Lower lobe of right lung (tissue), 2 donors: ENCODE measurements around the gene DRD2. TPM values are rescaled to one million over a fixed set of nuclear protein-coding genes. Genes with fewer than 3 reads are reported as not detected.
A peak's percentile ranks its signal among the peaks of the same experiment; 100 is the strongest.

Source experiments
- ATAC-seq, 2 donors: fragments of 200-7000 bp; cut with Tn5 transposase; one replicate each; pipeline ENCODE4 v1.9.1; 2020 to 2022; ENCODE audit warnings: mild to moderate bottlenecking in 2 of 2, moderate library complexity in 2 of 2
- DNase-seq: peaks from one replicate; pipeline ENCODE4 v3.0.0-alpha.2; 2020
- H3K27ac ChIP-seq: fragments of 200-600 bp; one replicate; pipeline ENCODE4 v1.8.0; 2022
- H3K27me3 ChIP-seq: fragments of 200-600 bp; one replicate; pipeline ENCODE4 v1.8.0; 2022; ENCODE audit warnings: low read depth
- H3K36me3 ChIP-seq: fragments of 200-600 bp; one replicate; pipeline ENCODE4 v1.8.0; 2022; ENCODE audit warnings: mild to moderate bottlenecking
- H3K4me1 ChIP-seq: fragments of 200-600 bp; one replicate; pipeline ENCODE4 v1.8.0; 2022
- H3K4me3 ChIP-seq: fragments of 200-600 bp; one replicate; pipeline ENCODE4 v1.8.0; 2022; ENCODE audit warnings: mild to moderate bottlenecking
- H3K9me3 ChIP-seq: fragments of 200-600 bp; one replicate; pipeline ENCODE4 v1.8.0; 2022
- intact Hi-C: fragments of 100-400 bp; cut with DNase I; formaldehyde crosslinking; loops from one replicate; pipeline ENCODE4 v1.11.0; 2022
- total RNA-seq: library from RNA; stranded (reverse); fragmentation: NEBNext Ultra II Directional; extraction: Animal tissue kit (Norgen Biotek cat#: 25700); gene quantifications from one replicate; pipeline ENCODE4 v1.2.1, GENCODE V29; 2021
- TF ChIP-seq, protein P1 (sequence below): fragments of 200-600 bp; IDR thresholded peaks from one replicate; pipeline ENCODE4 v1.8.0; 2022; ENCODE audit warnings: antibody characterized with exemption, mild to moderate bottlenecking
- donor health status: DM: no; HTN: yes; CAD: no; lungs with severe emphysema.

Gene DRD2
- total RNA-seq, 1 donor from 2014 or later: not detected

DNA sequence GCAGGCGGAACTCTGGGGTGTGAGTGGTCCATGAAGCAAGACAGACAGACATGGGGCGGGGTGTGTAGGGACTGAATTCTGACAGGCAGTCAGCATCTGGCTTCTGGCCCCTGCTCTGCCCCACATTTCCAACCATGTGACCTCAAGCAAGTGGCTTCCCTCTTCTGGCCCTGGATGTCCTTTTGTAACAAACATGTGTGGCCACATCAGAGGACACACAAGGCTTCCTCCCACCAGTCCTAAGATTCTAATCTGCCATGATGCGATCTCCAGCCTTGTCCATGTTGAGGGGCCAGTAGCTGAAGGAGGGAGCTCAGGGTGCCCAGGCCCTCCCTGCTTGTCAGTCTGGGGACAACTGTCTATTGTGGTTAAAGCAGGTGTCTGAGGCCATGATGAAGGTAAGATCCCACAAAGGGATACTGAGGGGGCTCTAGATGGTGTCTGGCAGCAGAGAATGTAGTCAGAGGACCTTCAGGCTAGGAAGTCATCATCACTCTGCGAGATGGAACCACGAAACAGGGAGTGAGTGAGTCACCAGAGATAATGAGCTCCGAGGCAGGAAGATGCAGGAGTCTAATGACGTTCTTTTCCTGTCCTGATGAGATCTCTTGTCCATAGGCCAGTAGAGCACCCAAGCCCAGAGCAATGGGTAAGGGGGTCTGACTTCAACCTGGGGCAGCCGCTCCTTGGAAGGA is 27.4 kb downstream of the DRD2 start:
- TF ChIP-seq, protein P1, sequence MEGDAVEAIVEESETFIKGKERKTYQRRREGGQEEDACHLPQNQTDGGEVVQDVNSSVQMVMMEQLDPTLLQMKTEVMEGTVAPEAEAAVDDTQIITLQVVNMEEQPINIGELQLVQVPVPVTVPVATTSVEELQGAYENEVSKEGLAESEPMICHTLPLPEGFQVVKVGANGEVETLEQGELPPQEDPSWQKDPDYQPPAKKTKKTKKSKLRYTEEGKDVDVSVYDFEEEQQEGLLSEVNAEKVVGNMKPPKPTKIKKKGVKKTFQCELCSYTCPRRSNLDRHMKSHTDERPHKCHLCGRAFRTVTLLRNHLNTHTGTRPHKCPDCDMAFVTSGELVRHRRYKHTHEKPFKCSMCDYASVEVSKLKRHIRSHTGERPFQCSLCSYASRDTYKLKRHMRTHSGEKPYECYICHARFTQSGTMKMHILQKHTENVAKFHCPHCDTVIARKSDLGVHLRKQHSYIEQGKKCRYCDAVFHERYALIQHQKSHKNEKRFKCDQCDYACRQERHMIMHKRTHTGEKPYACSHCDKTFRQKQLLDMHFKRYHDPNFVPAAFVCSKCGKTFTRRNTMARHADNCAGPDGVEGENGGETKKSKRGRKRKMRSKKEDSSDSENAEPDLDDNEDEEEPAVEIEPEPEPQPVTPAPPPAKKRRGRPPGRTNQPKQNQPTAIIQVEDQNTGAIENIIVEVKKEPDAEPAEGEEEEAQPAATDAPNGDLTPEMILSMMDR: no peak
- intact Hi-C loops: no loop called here
- Histone ChIP-seq H3K4me3 (no peak overlapping the region), H3K27ac (no peak overlapping the region), H3K4me1 (no peaks in the 10 kb centered on the region), H3K9me3 (no peaks in the 10 kb centered on the region), H3K27me3 (peaks cover 8% of the 10 kb centered on the region), H3K36me3 (no peaks in the 10 kb centered on the region)
- no peak for DNase-seq
- peak; percentile 11 to 23 for ATAC-seq

DNA sequence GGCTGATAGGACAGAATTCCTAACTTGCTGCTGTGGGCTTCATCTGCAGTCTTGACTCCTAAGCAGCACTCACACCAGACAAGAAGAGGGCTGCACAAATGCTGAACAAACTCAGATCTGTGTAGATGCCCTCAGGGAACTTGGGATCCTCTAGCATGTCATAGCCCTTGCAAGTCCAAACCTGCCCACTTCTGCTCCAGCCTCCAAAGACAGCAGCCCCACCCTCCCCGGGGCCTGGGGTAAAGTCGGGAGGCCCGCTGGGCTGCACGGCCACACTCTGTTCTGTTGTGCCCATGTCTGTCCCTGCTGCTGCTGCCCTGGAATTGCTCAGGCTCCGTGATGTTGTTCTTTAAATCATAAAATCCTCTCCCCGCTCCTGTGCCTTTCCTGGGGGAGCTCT is 28.3 kb downstream of the DRD2 start:
- intact Hi-C loops: no loop called here
- TF ChIP-seq, protein P1: no peak
- DNase-seq: no peak
- ATAC-seq: no peak
- Histone ChIP-seq H3K4me3 (no peak overlapping the region), H3K9me3 (no peaks in the 10 kb centered on the region), H3K4me1 (no peaks in the 10 kb centered on the region), H3K27me3 (peaks cover 8% of the 10 kb centered on the region), H3K27ac (no peak overlapping the region), H3K36me3 (no peaks in the 10 kb centered on the region)

DNA sequence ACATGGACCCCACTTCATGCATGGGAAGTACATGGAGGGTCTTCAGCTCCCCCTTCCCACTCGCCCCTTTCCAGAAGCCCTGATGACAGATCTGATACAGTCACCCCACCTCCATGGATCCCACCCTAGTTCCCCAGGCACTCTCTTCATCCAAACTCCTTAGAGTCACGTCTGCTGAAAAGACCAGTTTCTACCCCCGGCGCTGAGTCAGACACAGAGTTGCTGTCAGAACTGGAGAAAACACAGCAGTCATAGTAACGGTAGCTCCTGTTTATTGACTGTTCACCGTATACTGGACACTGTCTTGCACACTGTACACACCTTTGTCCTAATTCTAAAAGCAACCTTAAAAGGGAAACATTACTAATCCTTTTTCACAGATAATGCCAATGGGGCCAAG is 29.1 kb downstream of the DRD2 start:
- H3K27me3 ChIP-seq: peaks cover 8% of the 10 kb centered on the region
- H3K9me3 ChIP-seq: no peaks in the 10 kb centered on the region
- TF ChIP-seq, protein P1: no peak
- no peaks in the 10 kb centered on the region for H3K4me1 ChIP-seq
- no peaks in the 10 kb centered on the region for H3K36me3 ChIP-seq
- no peak for DNase-seq
- ATAC-seq: no peak
- H3K27ac ChIP-seq: no peak overlapping the region
- intact Hi-C loops: no loop called here
- H3K4me3 ChIP-seq: no peak overlapping the region

DNA sequence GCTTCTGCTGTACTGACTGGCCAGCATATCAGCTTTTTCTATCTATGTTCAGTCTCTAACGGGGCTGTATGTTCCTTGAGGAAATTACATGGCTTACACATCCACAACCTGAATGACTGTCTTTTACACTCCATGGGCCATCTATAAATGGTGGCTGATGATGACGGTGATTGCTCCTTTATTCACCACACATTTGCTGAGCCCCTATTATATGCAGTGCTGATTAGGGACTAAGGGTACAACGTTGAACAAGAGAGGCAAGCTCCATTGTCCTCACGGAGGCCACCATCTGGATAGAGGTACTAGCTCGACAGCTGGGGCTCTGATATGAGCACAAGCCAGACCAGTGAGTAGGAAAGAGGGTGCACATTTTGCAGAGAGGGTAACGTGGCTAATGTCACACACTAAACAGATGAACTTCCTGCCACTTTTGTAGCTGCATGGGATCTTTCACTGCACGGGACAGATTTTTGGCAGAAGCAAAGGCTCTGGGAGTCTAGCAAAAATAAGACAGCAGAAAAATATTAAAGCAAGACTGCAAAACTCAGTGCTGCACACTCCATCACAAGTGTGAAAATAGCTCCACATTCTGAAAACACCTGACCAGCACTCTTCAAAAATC is 30.6 kb downstream of the DRD2 start:
- no peak overlapping the region for H3K27ac ChIP-seq
- no peaks in the 10 kb centered on the region for H3K4me1 ChIP-seq
- ATAC-seq (no peak), DNase-seq (no peak)
- H3K4me3 ChIP-seq: no peak overlapping the region
- TF ChIP-seq, protein P1: no peak
- no peaks in the 10 kb centered on the region for H3K36me3 ChIP-seq
- intact Hi-C loops: no loop called here
- peaks cover 8% of the 10 kb centered on the region for H3K27me3 ChIP-seq
- no peaks in the 10 kb centered on the region for H3K9me3 ChIP-seq

DNA sequence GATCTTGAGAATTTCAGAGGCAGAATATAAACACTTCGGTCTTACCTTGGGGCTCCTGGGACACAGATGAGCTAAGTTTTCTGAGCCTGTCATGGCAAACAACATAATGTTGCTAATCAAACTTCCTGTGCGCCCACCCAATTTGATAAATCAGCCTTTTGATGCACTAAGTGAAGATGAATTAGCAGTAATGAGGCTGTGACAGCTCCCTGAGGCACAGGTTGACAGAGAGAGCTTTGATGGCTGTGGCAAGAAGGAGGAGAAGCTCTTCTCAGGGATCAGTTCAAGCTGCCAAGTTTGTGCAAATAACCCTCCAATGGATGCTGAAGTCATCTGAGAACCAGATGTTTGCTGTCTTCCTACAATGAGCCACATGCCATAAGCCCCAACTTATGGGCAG is 34.4 kb downstream of the DRD2 start:
- H3K27ac ChIP-seq: no peak overlapping the region
- no peaks in the 10 kb centered on the region for H3K4me1 ChIP-seq
- ATAC-seq: no peak
- no peak for DNase-seq
- no peak overlapping the region for H3K4me3 ChIP-seq
- TF ChIP-seq, protein P1: no peak
- peaks cover 3% of the 10 kb centered on the region for H3K27me3 ChIP-seq
- H3K9me3 ChIP-seq: no peaks in the 10 kb centered on the region
- no peaks in the 10 kb centered on the region for H3K36me3 ChIP-seq
- intact Hi-C loops: no loop called here
